WTC11 (cell line): ENCODE data around the gene GABARAPL2.

Source experiments
- CTCF ChIP-seq: fragments of 200-600 bp; IDR thresholded peaks from 2 replicates; pipeline ENCODE4 v1.8.0; 2022; ENCODE audit warnings: antibody characterized with exemption
- ESRRA ChIP-seq: sonication (generic); formaldehyde crosslinking; IDR thresholded peaks from 2 replicates; pipeline ENCODE4 v1.8.1; 2022; ENCODE audit warnings: mild to moderate bottlenecking, missing genetic modification reagents, borderline replicate concordance
- FOXJ3 ChIP-seq: sonication (generic); formaldehyde crosslinking; IDR thresholded peaks from 2 replicates; pipeline ENCODE4 v1.9.0; 2021; ENCODE audit warnings: missing genetic modification reagents, mild to moderate bottlenecking, borderline replicate concordance
- IRF1 ChIP-seq: sonication (generic); formaldehyde crosslinking; IDR thresholded peaks from 2 replicates; pipeline ENCODE4 v1.8.0; 2023; ENCODE audit warnings: missing genetic modification reagents
- MAX ChIP-seq: sonication (generic); formaldehyde crosslinking; IDR thresholded peaks from 2 replicates; pipeline ENCODE4 v1.8.0; 2022; ENCODE audit warnings: mild to moderate bottlenecking, missing genetic modification reagents
- NFYB ChIP-seq: sonication (generic); formaldehyde crosslinking; conservative IDR thresholded peaks from 2 replicates; pipeline ENCODE4 v1.8.0; 2022; ENCODE audit warnings: low read depth, missing genetic modification reagents
- PREB ChIP-seq: sonication (generic); formaldehyde crosslinking; IDR thresholded peaks from 2 replicates; pipeline ENCODE4 v1.8.1; 2022; ENCODE audit warnings: mild to moderate bottlenecking, missing genetic modification reagents, moderate library complexity, borderline replicate concordance
- TP53 ChIP-seq: sonication (generic); formaldehyde crosslinking; IDR thresholded peaks from 2 replicates; pipeline ENCODE4 v1.8.1; 2023; ENCODE audit warnings: mild to moderate bottlenecking, missing genetic modification reagents

- TF ChIP-seq CTCF: no peak
- no peak for TF ChIP-seq MAX (CRISPR knock-in tag)
- no peak for TF ChIP-seq PREB
- no peak for TF ChIP-seq FOXJ3 (CRISPR knock-in tag)
- no peak for TF ChIP-seq NFYB
- TF ChIP-seq IRF1 (CRISPR knock-in tag): no peak
- TF ChIP-seq TP53 (CRISPR knock-in tag): no peak
- TF ChIP-seq ESRRA (CRISPR knock-in tag): no peak
These were observed 9.8 kb downstream of the GABARAPL2 start for GRCh38 chr16:75575958-75576357.
